Peyer's patch (tissue), 4 donors: Measurements from ENCODE around the gene SYNE2.

Experiments
- POLR2A ChIP-seq, 2 donors: fragments of 450-650 bp; IDR thresholded peaks; one replicate each; pipeline ENCODE4 v1.5.1; 2017; ENCODE audit warnings: antibody characterized with exemption in 2 of 2, mild to moderate bottlenecking in 2 of 2, moderate library complexity in 2 of 2
- TF ChIP-seq, protein P1 (sequence below), 6 experiments: fragments of 450-650 bp in 4 of 6; fragments of 200-600 bp in 2 of 6; sonication (generic) in 1 of 6; IDR thresholded peaks; one replicate each; pipeline ENCODE4 v1.5.1; 2017 to 2019; ENCODE audit warnings: antibody characterized with exemption in 6 of 6, mild to moderate bottlenecking in 3 of 6, moderate library complexity in 1 of 6

DNA sequence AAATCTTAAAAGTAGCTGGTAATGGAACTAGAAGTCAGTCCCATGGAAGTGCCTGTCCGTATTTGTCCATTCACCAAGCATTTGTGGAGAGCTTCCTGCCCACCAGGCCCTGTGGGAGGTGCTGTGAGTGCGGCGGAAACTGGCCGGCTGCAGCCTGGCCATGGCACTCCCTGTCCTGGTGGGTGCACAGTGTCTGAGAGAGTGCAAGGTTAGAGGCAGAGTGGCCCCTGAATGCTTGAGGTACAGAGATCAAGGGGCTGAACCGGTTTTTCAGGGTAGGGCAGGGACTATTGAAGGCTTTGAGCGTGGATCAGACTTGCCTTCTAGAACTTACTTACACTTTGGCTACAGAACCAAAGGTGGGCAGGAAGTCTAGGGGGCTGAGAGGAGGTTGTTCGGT is 348.5 kb downstream of the SYNE2 start:
- TF ChIP-seq, protein P1, sequence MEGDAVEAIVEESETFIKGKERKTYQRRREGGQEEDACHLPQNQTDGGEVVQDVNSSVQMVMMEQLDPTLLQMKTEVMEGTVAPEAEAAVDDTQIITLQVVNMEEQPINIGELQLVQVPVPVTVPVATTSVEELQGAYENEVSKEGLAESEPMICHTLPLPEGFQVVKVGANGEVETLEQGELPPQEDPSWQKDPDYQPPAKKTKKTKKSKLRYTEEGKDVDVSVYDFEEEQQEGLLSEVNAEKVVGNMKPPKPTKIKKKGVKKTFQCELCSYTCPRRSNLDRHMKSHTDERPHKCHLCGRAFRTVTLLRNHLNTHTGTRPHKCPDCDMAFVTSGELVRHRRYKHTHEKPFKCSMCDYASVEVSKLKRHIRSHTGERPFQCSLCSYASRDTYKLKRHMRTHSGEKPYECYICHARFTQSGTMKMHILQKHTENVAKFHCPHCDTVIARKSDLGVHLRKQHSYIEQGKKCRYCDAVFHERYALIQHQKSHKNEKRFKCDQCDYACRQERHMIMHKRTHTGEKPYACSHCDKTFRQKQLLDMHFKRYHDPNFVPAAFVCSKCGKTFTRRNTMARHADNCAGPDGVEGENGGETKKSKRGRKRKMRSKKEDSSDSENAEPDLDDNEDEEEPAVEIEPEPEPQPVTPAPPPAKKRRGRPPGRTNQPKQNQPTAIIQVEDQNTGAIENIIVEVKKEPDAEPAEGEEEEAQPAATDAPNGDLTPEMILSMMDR (IDR thresholded peaks at IDR 0.05): no peak
- no peak for TF ChIP-seq POLR2A (IDR thresholded peaks at IDR 0.05)
